Tibial artery (tissue), 4 donors: Measurements from ENCODE around the gene USP19.

Experiments used
- DNase-seq, 2 donors: peaks; one replicate each; pipeline ENCODE4 v3.0.0-alpha.2; 2019
- H3K27ac ChIP-seq, 2 donors: fragments of 200-600 bp; sonication (generic) in 1 of 2; 1 replicate in 1 of 2; 2 replicates in 1 of 2; pipeline ENCODE4 v1.5.1; 2018 to 2019; ENCODE audit warnings: mild to moderate bottlenecking in 1 of 2
- H3K27me3 ChIP-seq, 2 donors: fragments of 200-600 bp; sonication (generic) in 1 of 2; one replicate each; pipeline versions ENCODE4 v1.5.1 to v1.6.0; 2016 to 2019
- H3K36me3 ChIP-seq, 3 donors: fragments of 200-600 bp; sonication (generic) in 2 of 3; one replicate each; pipeline ENCODE4 v1.5.1; 2016 to 2019; ENCODE audit warnings: mild to moderate bottlenecking in 2 of 3
- H3K4me1 ChIP-seq, 4 donors: fragments of 200-600 bp; sonication (generic) in 2 of 4; 1 replicate in 3 of 4; 2 replicates in 1 of 4; pipeline ENCODE4 v1.5.1; 2016 to 2019
- H3K4me3 ChIP-seq, 2 donors: fragments of 200-600 bp; sonication (generic) in 1 of 2; 1 replicate in 1 of 2; 2 replicates in 1 of 2; pipeline ENCODE4 v1.5.1; 2018 to 2019; ENCODE audit warnings: mild to moderate bottlenecking in 2 of 2
- H3K9me3 ChIP-seq, 3 donors: fragments of 200-600 bp; sonication (generic) in 1 of 3; one replicate each; pipeline ENCODE4 v1.5.1; 2016 to 2019
- CTCF ChIP-seq, 2 experiments: fragments of 200-600 bp in 1 of 2; fragments of 450-650 bp in 1 of 2; IDR thresholded peaks; one replicate each; pipeline ENCODE4 v1.5.1; 2017 to 2019; ENCODE audit warnings: antibody characterized with exemption in 2 of 2, mild to moderate bottlenecking in 1 of 2, moderate library complexity in 1 of 2
- intact Hi-C: fragments of 100-400 bp; cut with DNase I; formaldehyde crosslinking; loops from one replicate; pipeline ENCODE4 v1.15.0; 2023; ENCODE audit warnings: low total_unique reads

Gene USP19

GRCh38 chr3:49076646-49077045 is 44.0 kb downstream of the USP19 start:
- Histone ChIP-seq H3K9me3 (no peaks in the 10 kb centered on the region), H3K27me3 (no peaks in the 10 kb centered on the region), H3K27ac (no peak overlapping the region), H3K36me3 (peaks cover 56 to 73% (median 62%) of the 10 kb centered on the region in 3 donors), H3K4me3 (no peak overlapping the region), H3K4me1 (no peaks in the 10 kb centered on the region)
- no peak for TF ChIP-seq CTCF (IDR thresholded peaks at IDR 0.05)
- intact Hi-C loops, result no loop called here
- no peak for DNase-seq

- intact Hi-C loops, result no loop called here
Measured at GRCh38 chr3:49076116-49076515, 44.5 kb downstream of the USP19 start.

More at GRCh38 chr3:49076116-49076515, 44.5 kb downstream of the USP19 start:
- no peak overlapping the region for H3K27ac ChIP-seq
- TF ChIP-seq CTCF (IDR thresholded peaks at IDR 0.05), result no peak
- no peaks in the 10 kb centered on the region for H3K9me3 ChIP-seq
- peaks cover 61 to 79% (median 67%) of the 10 kb centered on the region in 3 donors for H3K36me3 ChIP-seq
- no peak overlapping the region for H3K4me3 ChIP-seq
- H3K27me3 ChIP-seq, result no peaks in the 10 kb centered on the region
- DNase-seq, result no peak
- H3K4me1 ChIP-seq, result no peaks in the 10 kb centered on the region
